Measurements from ENCODE around the gene LRRC41. TPM values are rescaled to one million over a fixed set of nuclear protein-coding genes. Genes with fewer than 3 reads are reported as not detected.

Gene LRRC41
- total RNA-seq, 6 donors from 2014 or later, result 49.7 to 97.4 (median 52.8) TPM

DNA sequence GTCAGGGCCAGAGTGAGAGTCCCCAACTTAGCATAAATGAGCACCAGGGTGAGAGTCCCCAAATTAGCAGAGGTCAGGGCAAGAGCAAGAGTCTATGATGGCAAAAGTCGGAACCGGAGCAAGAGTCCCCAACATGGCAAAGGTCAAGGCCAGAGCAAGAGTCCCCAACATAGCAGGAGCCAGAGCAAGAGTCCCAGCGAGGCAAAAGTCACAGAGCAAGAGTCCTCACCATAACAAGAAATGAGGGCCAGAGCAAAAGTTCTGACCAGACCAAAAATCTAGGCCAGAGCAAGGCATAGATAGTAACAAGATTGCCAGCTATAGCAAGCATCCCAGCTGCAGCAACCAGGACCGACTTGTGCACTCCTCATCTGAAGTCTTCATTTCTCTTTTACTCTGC, 40.3 kb upstream of the LRRC41 start:
- H3K9me3 ChIP-seq, result no peaks in the 10 kb centered on the region
- H3K4me3 ChIP-seq, result no peak overlapping the region
- H3K27me3 ChIP-seq, result no peaks in the 10 kb centered on the region
- DNase-seq (no peak), ATAC-seq (ENCODE audit: low FRiP score in 2 of 2) (no peak)
- WGBS, 2 donors, result 88 to 95% methylated on average over 4 of the region's 4 CpGs
- TF ChIP-seq POLR2A (IDR thresholded peaks at IDR 0.05), result no peak
- TF ChIP-seq POLR2AphosphoS5 (IDR thresholded peaks at IDR 0.05), result no peak
- TF ChIP-seq, protein P1, sequence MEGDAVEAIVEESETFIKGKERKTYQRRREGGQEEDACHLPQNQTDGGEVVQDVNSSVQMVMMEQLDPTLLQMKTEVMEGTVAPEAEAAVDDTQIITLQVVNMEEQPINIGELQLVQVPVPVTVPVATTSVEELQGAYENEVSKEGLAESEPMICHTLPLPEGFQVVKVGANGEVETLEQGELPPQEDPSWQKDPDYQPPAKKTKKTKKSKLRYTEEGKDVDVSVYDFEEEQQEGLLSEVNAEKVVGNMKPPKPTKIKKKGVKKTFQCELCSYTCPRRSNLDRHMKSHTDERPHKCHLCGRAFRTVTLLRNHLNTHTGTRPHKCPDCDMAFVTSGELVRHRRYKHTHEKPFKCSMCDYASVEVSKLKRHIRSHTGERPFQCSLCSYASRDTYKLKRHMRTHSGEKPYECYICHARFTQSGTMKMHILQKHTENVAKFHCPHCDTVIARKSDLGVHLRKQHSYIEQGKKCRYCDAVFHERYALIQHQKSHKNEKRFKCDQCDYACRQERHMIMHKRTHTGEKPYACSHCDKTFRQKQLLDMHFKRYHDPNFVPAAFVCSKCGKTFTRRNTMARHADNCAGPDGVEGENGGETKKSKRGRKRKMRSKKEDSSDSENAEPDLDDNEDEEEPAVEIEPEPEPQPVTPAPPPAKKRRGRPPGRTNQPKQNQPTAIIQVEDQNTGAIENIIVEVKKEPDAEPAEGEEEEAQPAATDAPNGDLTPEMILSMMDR (IDR thresholded peaks at IDR 0.05), result no peak
- TF ChIP-seq EP300 (IDR thresholded peaks at IDR 0.05), result no peak
- peaks cover 0 to 45% (median 23%) of the 10 kb centered on the region in 4 donors for H3K36me3 ChIP-seq
- H3K27ac ChIP-seq, result no peak overlapping the region
- H3K4me1 ChIP-seq, result peaks cover 8 to 19% (median 17%) of the 10 kb centered on the region in 4 donors

DNA sequence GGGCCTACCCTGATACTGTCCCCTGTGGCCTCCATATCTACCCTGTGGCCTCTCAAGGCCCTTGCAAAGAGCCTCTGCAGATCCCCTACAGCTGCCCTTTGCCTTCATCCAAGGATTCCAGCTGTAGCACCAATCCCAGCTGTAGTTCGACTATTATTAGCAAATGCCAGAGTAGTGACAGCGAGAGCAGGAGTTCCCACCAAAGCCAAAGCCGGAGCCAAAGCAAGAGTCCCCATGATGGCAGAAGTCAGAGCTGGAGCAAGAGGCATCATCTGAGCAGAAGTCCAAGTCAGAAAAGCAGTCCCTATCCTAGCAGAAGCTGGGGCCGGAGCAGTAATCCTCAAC, 39.9 kb upstream of the LRRC41 start:
- DNase-seq (no peak), ATAC-seq (ENCODE audit: low FRiP score in 2 of 2) (no peak)
- Histone ChIP-seq H3K27me3 (no peaks in the 10 kb centered on the region), H3K27ac (no peak overlapping the region), H3K4me1 (peaks cover 8 to 19% (median 17%) of the 10 kb centered on the region in 4 donors), H3K9me3 (no peaks in the 10 kb centered on the region), H3K4me3 (no peak overlapping the region), H3K36me3 (peaks cover 0 to 45% (median 23%) of the 10 kb centered on the region in 4 donors)
- no peak for TF ChIP-seq POLR2AphosphoS5 (IDR thresholded peaks at IDR 0.05)
- no peak for TF ChIP-seq EP300 (IDR thresholded peaks at IDR 0.05)
- TF ChIP-seq, protein P1 (IDR thresholded peaks at IDR 0.05), result no peak
- no peak for TF ChIP-seq POLR2A (IDR thresholded peaks at IDR 0.05)
- WGBS, 2 donors, result 91 to 100% methylated on average over 3 of the region's 4 CpGs

DNA sequence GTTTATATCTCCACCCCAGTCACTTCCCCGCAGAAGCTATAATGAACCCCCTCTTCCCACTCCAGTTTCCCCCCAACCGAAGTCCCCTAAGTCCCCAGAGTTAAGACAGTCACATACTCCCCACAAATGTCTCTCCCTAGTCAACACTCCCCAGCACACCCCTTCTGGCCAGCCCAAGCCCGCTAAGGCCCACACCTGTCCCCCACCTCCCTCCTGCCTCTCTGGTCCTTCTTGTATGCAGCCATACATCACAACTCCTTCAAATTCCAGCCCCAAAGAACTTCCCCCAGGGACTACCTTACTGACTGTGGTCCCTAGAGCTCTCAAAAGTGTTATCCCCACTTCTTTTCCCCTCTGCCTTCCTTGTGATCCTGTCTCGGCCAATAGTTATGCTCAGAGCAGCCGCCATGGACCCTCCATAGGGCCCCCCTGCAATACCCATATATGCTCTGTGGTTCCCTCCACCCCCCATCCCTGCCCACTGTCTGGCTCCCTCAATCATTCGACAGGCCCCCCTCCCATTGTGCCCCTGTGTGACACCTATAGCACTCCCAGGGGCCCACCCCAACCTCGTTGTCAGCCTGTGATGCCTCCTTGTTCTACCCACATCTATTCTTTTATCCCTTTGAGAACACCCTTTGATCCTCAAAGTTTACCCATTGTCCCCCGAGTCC, 39.4 kb upstream of the LRRC41 start:
- H3K27ac ChIP-seq, result peak overlapping the region in 2 of 4 donors; percentile 97 to 98
- no peaks in the 10 kb centered on the region for H3K27me3 ChIP-seq
- 71 to 91% methylated on average over 8 of the region's 8 CpGs for WGBS, 2 donors
- TF ChIP-seq EP300 (IDR thresholded peaks at IDR 0.05), result no peak
- TF ChIP-seq POLR2A (IDR thresholded peaks at IDR 0.05), result no peak
- TF ChIP-seq POLR2AphosphoS5 (IDR thresholded peaks at IDR 0.05), result no peak
- no peaks in the 10 kb centered on the region for H3K9me3 ChIP-seq
- H3K36me3 ChIP-seq, result peaks cover 0 to 43% (median 23%) of the 10 kb centered on the region in 4 donors
- ATAC-seq (ENCODE audit: low FRiP score in 2 of 2) (no peak), DNase-seq (no peak)
- H3K4me3 ChIP-seq, result no peak overlapping the region
- peaks cover 8 to 18% (median 15%) of the 10 kb centered on the region in 4 donors for H3K4me1 ChIP-seq

DNA sequence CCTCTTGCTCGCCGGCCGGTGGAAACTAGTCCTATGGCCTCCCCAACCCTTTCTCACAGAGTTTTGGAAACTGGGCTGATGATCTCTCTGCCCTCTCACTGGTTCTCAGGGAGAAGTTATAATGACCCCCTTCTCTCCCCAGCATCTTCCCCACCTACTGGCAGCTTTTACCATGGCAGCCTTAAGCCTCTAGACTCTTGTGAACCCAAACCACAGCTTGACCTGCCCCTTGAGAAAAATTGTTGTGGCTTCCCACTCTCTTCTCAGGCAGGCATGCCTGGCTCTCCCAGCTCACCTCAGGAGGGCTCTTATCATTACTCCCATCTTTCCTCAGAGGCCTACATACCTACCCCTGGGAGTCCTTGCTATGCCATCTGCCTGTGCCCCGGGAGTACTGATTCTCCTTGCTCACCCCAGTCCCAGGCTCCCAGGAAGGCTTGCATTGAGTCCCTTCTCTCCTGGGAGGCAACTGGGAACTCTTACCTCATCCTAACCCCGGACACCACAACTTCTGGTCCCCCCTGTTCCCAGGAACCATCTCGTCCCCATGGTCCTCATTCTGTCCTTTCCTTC, 38.8 kb upstream of the LRRC41 start:
- H3K4me3 ChIP-seq, result no peak overlapping the region
- H3K36me3 ChIP-seq, result peaks cover 0 to 37% (median 21%) of the 10 kb centered on the region in 4 donors
- H3K27me3 ChIP-seq, result no peaks in the 10 kb centered on the region
- TF ChIP-seq POLR2AphosphoS5 (IDR thresholded peaks at IDR 0.05) (no peak), EP300 (IDR thresholded peaks at IDR 0.05) (no peak), POLR2A (IDR thresholded peaks at IDR 0.05) (no peak)
- TF ChIP-seq, protein P1 (IDR thresholded peaks at IDR 0.05), result peak in 1 of 6 experiments; percentile 29
- DNase-seq (no peak), ATAC-seq (ENCODE audit: low FRiP score in 2 of 2) (no peak)
- whole genome bisulfite sequencing, 2 donors, result 90 to 93% methylated on average over 6 of the region's 6 CpGs
- no peaks in the 10 kb centered on the region for H3K9me3 ChIP-seq
- peak overlapping the region; percentile 97 to 99 (median 98) for H3K27ac ChIP-seq
- H3K4me1 ChIP-seq, result peaks cover 8 to 12% (median 10%) of the 10 kb centered on the region in 4 donors

DNA sequence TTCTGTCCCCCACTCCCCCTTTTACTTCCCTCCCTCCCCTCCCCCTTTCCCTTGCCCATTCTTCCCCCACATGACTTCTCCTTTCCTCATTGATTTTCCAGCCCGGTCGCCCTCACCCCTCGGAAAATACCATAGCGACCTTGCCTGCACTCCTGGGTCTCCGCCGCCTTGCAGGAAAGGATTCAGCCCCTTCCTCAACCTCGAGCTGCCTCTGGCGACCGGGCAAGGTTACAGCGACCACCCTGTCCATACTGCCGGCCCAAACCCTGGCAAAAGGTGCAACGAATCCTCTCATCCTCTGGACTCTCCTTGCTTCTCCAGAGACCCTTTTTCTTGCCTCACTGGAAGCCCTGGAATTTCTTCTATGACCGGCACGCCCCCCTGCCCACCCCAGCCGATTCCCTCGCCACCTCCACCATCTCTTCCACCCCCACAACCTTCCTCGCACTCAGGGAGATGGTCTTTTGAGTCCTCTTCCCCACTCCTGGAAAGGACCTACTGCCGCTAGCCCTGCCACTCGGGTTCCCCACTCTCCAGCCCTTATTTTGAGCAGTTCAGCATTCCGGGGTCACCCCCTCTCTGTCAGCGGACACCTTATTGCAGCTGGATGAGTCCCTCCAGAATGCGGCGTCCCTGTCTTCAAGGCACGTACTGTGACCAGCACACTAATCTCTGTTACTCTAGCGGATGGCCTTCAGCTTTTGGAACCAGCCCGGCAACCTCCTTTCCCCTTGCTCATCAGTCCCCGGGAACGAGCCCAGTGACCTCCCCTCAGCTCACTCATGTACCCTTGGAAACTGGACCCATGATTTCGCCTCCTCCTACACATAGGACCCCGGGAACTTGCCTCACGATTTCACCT, 38.0 kb upstream of the LRRC41 start:
- DNase-seq, result peak in 1 of 2 donors; percentile 48
- H3K9me3 ChIP-seq, result no peaks in the 10 kb centered on the region
- ATAC-seq (ENCODE audit: low FRiP score in 2 of 2), result no peak
- WGBS, 2 donors, result 60 to 62% methylated on average over 31 of the region's 31 CpGs
- H3K27me3 ChIP-seq, result no peaks in the 10 kb centered on the region
- peaks cover 8 to 12% (median 10%) of the 10 kb centered on the region in 4 donors for H3K4me1 ChIP-seq
- H3K27ac ChIP-seq, result peak overlapping the region; percentile 97 to 99 (median 98)
- no peak for TF ChIP-seq EP300 (IDR thresholded peaks at IDR 0.05)
- TF ChIP-seq POLR2AphosphoS5 (IDR thresholded peaks at IDR 0.05), result no peak
- TF ChIP-seq POLR2A (IDR thresholded peaks at IDR 0.05), result no peak
- TF ChIP-seq, protein P1 (IDR thresholded peaks at IDR 0.05), result no peak
- H3K36me3 ChIP-seq, result peaks cover 0 to 30% (median 15%) of the 10 kb centered on the region in 4 donors
- peak overlapping the region; percentile 61 to 87 (median 68) for H3K4me3 ChIP-seq
